GM12878 (cell line): ENCODE results near the gene PGF. TPM values are rescaled to one million over a fixed set of nuclear protein-coding genes. Genes with fewer than 3 reads are reported as not detected.

ENCODE experiments used
- ATAC-seq: fragments of 200-7000 bp; cut with Tn5 transposase; 3 replicates; pipeline ENCODE4 v1.9.1; 2020; ENCODE audit warnings: mild to moderate bottlenecking, moderate library complexity
- BruUV-seq: library from RNA; stranded (reverse); fragments of 400-500 nt; replicated peaks from 2 replicates; lab custom pipeline; 2021; lab: Mats Ljungman, UMichigan
- CTCF ChIA-PET: fragments of 300-600 bp; sonication (Branson Sonifier 250); formaldehyde crosslinking; extraction: SDS; loops from one replicate; lab custom pipeline; 2021; ENCODE audit warnings: inconsistent platforms; lab: Yijun Ruan, JAX
- POLR2A ChIA-PET: fragments of 350-600 bp; formaldehyde crosslinking; extraction: SDS; loops from one replicate; lab custom pipeline; 2021; ENCODE audit warnings: inconsistent platforms; lab: Charles Lee
- RAD21 ChIA-PET: fragments of 300-600 bp; sonication (Branson Sonifier 250); formaldehyde crosslinking; loops from one replicate; lab custom pipeline; 2023; ENCODE audit warnings: antibody characterized with exemption; ENCODE audit not compliant: unreplicated experiment; lab: Charles Lee
- SMC1A ChIA-PET: fragments of 300-600 bp; sonication (Branson Sonifier 250); formaldehyde crosslinking; loops from one replicate; lab custom pipeline; 2023; ENCODE audit not compliant: unreplicated experiment, uncharacterized antibody; lab: Charles Lee
- DNase-seq: peaks from one replicate; pipeline ENCODE4 v3.0.0-alpha.2; 2011; ENCODE audit warnings: low read depth, low spot score
- FAIRE-seq: peaks from 3 replicates; lab custom pipeline; 2011; peaks lifted over from hg19 to GRCh38; lab: Jason Lieb, UNC
- H2AFZ ChIP-seq: 2 replicates; pipeline ENCODE4 v1.6.0; 2011; ENCODE audit warnings: low read depth, low read length, control low read depth; ENCODE audit not compliant: control insufficient read depth
- H3K27ac ChIP-seq: 2 replicates; pipeline ENCODE4 v1.5.1; 2011; ENCODE audit warnings: control low read depth; ENCODE audit not compliant: control insufficient read depth, insufficient read depth
- H3K27me3 ChIP-seq, 2 experiments: replicated peaks in 1 of 2; 2 replicates each; pipeline versions ENCODE4 v1.6.0 to v1.6.1; 2011; ENCODE audit warnings: low read length in 1 of 2; ENCODE audit not compliant: control insufficient read depth in 2 of 2, insufficient read depth in 2 of 2
- H3K36me3 ChIP-seq, 2 experiments: 2 replicates each; pipeline ENCODE4 v1.5.1; 2011; ENCODE audit warnings: low read length in 1 of 2; ENCODE audit not compliant: control insufficient read depth in 2 of 2, insufficient read depth in 2 of 2
- H3K4me1 ChIP-seq: 2 replicates; pipeline ENCODE4 v1.6.1; 2011; ENCODE audit warnings: mild to moderate bottlenecking, low read length, moderate library complexity, mixed read lengths; ENCODE audit not compliant: control insufficient read depth, insufficient read depth
- H3K4me2 ChIP-seq: 2 replicates; pipeline ENCODE4 v1.6.0; 2011; ENCODE audit warnings: control low read depth; ENCODE audit not compliant: control insufficient read depth, insufficient read depth
- H3K4me3 ChIP-seq: fragments of 200-600 bp; sonication (generic); 2 replicates; pipeline ENCODE4 v1.5.1; 2016
- H3K79me2 ChIP-seq: 2 replicates; pipeline ENCODE4 v1.6.0; 2011; ENCODE audit warnings: low read length; ENCODE audit not compliant: control insufficient read depth, insufficient read depth
- H3K9ac ChIP-seq: 2 replicates; pipeline ENCODE4 v1.8.0; 2011; ENCODE audit warnings: low read length, control low read depth, mixed read lengths; ENCODE audit not compliant: control insufficient read depth, insufficient read depth
- H3K9me3 ChIP-seq: replicated peaks from 3 replicates; pipeline ENCODE4 v1.5.1; 2011; ENCODE audit warnings: mild to moderate bottlenecking, low read length; ENCODE audit not compliant: control insufficient read depth, insufficient read depth
- H4K20me1 ChIP-seq: 2 replicates; pipeline ENCODE4 v1.6.0; 2011; ENCODE audit not compliant: control insufficient read depth, insufficient read depth
- ATF7 ChIP-seq: fragments of 450-650 bp; IDR thresholded peaks from 2 replicates; pipeline ENCODE4 v1.6.1; 2016; ENCODE audit warnings: low read depth, mild to moderate bottlenecking
- BCL3 ChIP-seq: IDR thresholded peaks from 2 replicates; pipeline ENCODE4 v1.6.1; 2011; ENCODE audit warnings: borderline replicate concordance, low read depth, mild to moderate bottlenecking, moderate library complexity, low read length; ENCODE audit not compliant: insufficient read depth, poor library complexity, severe bottlenecking
- BMI1 ChIP-seq: fragments of 450-650 bp; IDR thresholded peaks from 2 replicates; pipeline ENCODE4 v1.6.1; 2016; ENCODE audit warnings: mild to moderate bottlenecking, moderate library complexity, borderline replicate concordance
- CBX5 ChIP-seq: sonication (generic); IDR thresholded peaks from 2 replicates; pipeline ENCODE4 v1.6.1; 2016; ENCODE audit warnings: low read depth, moderate library complexity, mild to moderate bottlenecking, inconsistent platforms
- CHD1 ChIP-seq: IDR thresholded peaks from 2 replicates; pipeline ENCODE4 v1.6.1; 2012; ENCODE audit warnings: low read depth, low read length, improper control_type of control experiment
- FOXM1 ChIP-seq: IDR thresholded peaks from 2 replicates; pipeline ENCODE4 v1.6.1; 2012; ENCODE audit warnings: low read depth, mild to moderate bottlenecking, inconsistent platforms, low read length, moderate library complexity
- GABPA ChIP-seq: IDR thresholded peaks from 2 replicates; pipeline ENCODE4 v1.6.1; 2014; ENCODE audit warnings: antibody characterized with exemption, low read depth, mild to moderate bottlenecking, inconsistent platforms
- MXI1 ChIP-seq: fragments of 150-350 bp; IDR thresholded peaks from 2 replicates; pipeline ENCODE4 v1.6.1; 2011; ENCODE audit warnings: low read depth, mild to moderate bottlenecking, inconsistent platforms, low read length, improper control_type of control experiment
- NFXL1 ChIP-seq: fragments of 450-650 bp; IDR thresholded peaks from 2 replicates; pipeline ENCODE4 v1.6.1; 2017; ENCODE audit warnings: antibody characterized with exemption, mild to moderate bottlenecking, borderline replicate concordance
- NFYA ChIP-seq: IDR thresholded peaks from 2 replicates; pipeline ENCODE4 v1.6.1; 2011; ENCODE audit warnings: low read depth, mild to moderate bottlenecking, low read length, improper control_type of control experiment, borderline replicate concordance
- NR2C1 ChIP-seq: fragments of 450-650 bp; IDR thresholded peaks from 2 replicates; pipeline ENCODE4 v1.6.1; 2017; ENCODE audit warnings: antibody characterized with exemption, mild to moderate bottlenecking, moderate library complexity
- PBX3 ChIP-seq: IDR thresholded peaks from 2 replicates; pipeline ENCODE4 v1.6.1; 2011; ENCODE audit warnings: mild to moderate bottlenecking, low read depth, low read length, moderate library complexity; ENCODE audit not compliant: insufficient replicate concordance
- RAD51 ChIP-seq: fragments of 450-650 bp; IDR thresholded peaks from 2 replicates; pipeline ENCODE4 v1.6.1; 2016; ENCODE audit warnings: moderate library complexity, mild to moderate bottlenecking, inconsistent platforms
- SKIL ChIP-seq: fragments of 450-650 bp; IDR thresholded peaks from 2 replicates; pipeline ENCODE4 v1.6.1; 2017; ENCODE audit warnings: mild to moderate bottlenecking, low read depth, inconsistent platforms; ENCODE audit not compliant: poor library complexity, severe bottlenecking
- SMARCA5 ChIP-seq: fragments of 450-650 bp; IDR thresholded peaks from 2 replicates; pipeline ENCODE4 v1.6.1; 2017; ENCODE audit warnings: mild to moderate bottlenecking
- SPI1 ChIP-seq: IDR thresholded peaks from 2 replicates; pipeline ENCODE4 v1.6.1; 2011; ENCODE audit warnings: low read depth, mild to moderate bottlenecking, low read length, moderate library complexity, borderline replicate concordance; ENCODE audit not compliant: insufficient read depth
- ZBTB4 ChIP-seq: fragments of 450-650 bp; formaldehyde crosslinking; IDR thresholded peaks from 2 replicates; pipeline ENCODE4 v1.4.0; 2022; ENCODE audit warnings: mild to moderate bottlenecking, moderate library complexity
- ZZZ3 ChIP-seq: IDR thresholded peaks from 2 replicates; pipeline ENCODE4 v1.6.1; 2011; ENCODE audit warnings: low read depth; ENCODE audit not compliant: control insufficient read depth, insufficient read length
- WGBS: methylation state at CpG from one replicate; pipeline ENCODE4 v1.1.6; 2016; ENCODE audit warnings: low lambda C conversion rate; ENCODE audit not compliant: insufficient replicate concordance, insufficient coverage; ENCODE audit errors: missing lambda C conversion rate; 5-methylcytosine and 5-hydroxymethylcytosine counted together
- in situ Hi-C: fragments of 300-500 bp; cut with MboI; formaldehyde crosslinking; loops from 9 replicates; pipeline ENCODE4 v1.14.3; 2018; ENCODE audit warnings: mixed read lengths
- intact Hi-C: fragments of 100-400 bp; cut with micrococcal nuclease; formaldehyde crosslinking; loops from one replicate; pipeline ENCODE4 v1.14.2; 2022; ENCODE audit not compliant: unreplicated experiment
- polyA plus RNA-seq, 11 experiments: library from polyadenylated mRNA; depleted of rRNA in 4 of 11; unstranded in 6 of 11; stranded (reverse) in 5 of 11; fragments of >200 nt; fragmentation: Nextera tagmentation in 4 of 11; fragmentation: Illumina TruSeq in 1 of 11; extraction: Ambion mirVana in 4 of 11; extraction: Trizol in 1 of 11; gene quantifications; 1 replicate in 1 of 11; 2 replicates in 10 of 11; pipeline versions ENCODE4 v1.2.1 to v1.2.3, GENCODE V29; 2011 to 2016; ENCODE audit warnings: inconsistent platforms in 2 of 11, missing spikeins in 2 of 11, low read depth in 1 of 11
- total RNA-seq, 4 experiments: library from RNA; depleted of rRNA in 3 of 4; stranded (reverse); fragments of >200 nt in 3 of 4; fragmentation: Illumina TruSeq in 1 of 4; extraction: Trizol in 1 of 4; gene quantifications; 2 replicates each; pipeline versions ENCODE4 v1.2.1 to v1.2.3, GENCODE V29; 2013 to 2021

Gene PGF
- total and polyA plus RNA-seq, 10 of the 15 experiments (the other 5 are each of a cell fraction or from before 2014, with no cell fraction given) = 0.11 to 5.5 (median 0.63) TPM

- no peak for FAIRE-seq
- no peak for TF ChIP-seq BCL3
- no peak for TF ChIP-seq ZZZ3
- no peak for TF ChIP-seq RAD51
- no peak for TF ChIP-seq SPI1
- TF ChIP-seq NFYA = no peak
- no peak for TF ChIP-seq CHD1
- no peak for TF ChIP-seq MXI1
- no peak for TF ChIP-seq NFXL1
- TF ChIP-seq PBX3 = no peak
- no peak for TF ChIP-seq BMI1
- TF ChIP-seq ZBTB4 (CRISPR knock-in tag) = no peak
- TF ChIP-seq GABPA = no peak
- no peak for TF ChIP-seq ATF7
- no peak for TF ChIP-seq FOXM1
- TF ChIP-seq NR2C1 = no peak
- TF ChIP-seq SMARCA5 = no peak
- TF ChIP-seq CBX5 = no peak
- no peak for TF ChIP-seq SKIL
Measured at GRCh38 chr14:74985806-74986205, 30.4 kb upstream of the PGF start.

More at GRCh38 chr14:74985806-74986205, 30.4 kb upstream of the PGF start:
- RAD21 ChIA-PET = no interaction called here
- no peak for ATAC-seq
- H2AFZ ChIP-seq = no peak overlapping the region
- H3K27ac ChIP-seq = no peak overlapping the region
- H3K27me3 ChIP-seq = no peaks in the 10 kb centered on the region
- no peak overlapping the region for H3K4me2 ChIP-seq
- CTCF ChIA-PET = no interaction called here
- H3K79me2 ChIP-seq = no peaks in the 10 kb centered on the region
- POLR2A ChIA-PET = no interaction called here
- no peak for DNase-seq
- no peaks in the 10 kb centered on the region for H4K20me1 ChIP-seq
- no peak overlapping the region for H3K9ac ChIP-seq
- H3K36me3 ChIP-seq = no peaks in the 10 kb centered on the region
- intact Hi-C loops = no loop called here
- H3K9me3 ChIP-seq = no peaks in the 10 kb centered on the region
- in situ Hi-C loops = no loop called here
- BruUV-seq = no TSS peak
- no peak overlapping the region for H3K4me3 ChIP-seq
- SMC1A ChIA-PET = no interaction called here
- 53% methylated on average over 6 of the region's 6 CpGs for WGBS
- peaks cover 5% of the 10 kb centered on the region; the same call in 1 of the 2 replicates for H3K4me1 ChIP-seq
